Measurements from ENCODE around the gene NR2E1. TPM values are rescaled to one million over a fixed set of nuclear protein-coding genes. Genes with fewer than 3 reads are reported as not detected.

The NR2E1 gene
- total and polyA plus RNA-seq, 2 of the 13 experiments (the other 11 are each of a cell fraction or from before 2014, with no cell fraction given), result not detected

DNA sequence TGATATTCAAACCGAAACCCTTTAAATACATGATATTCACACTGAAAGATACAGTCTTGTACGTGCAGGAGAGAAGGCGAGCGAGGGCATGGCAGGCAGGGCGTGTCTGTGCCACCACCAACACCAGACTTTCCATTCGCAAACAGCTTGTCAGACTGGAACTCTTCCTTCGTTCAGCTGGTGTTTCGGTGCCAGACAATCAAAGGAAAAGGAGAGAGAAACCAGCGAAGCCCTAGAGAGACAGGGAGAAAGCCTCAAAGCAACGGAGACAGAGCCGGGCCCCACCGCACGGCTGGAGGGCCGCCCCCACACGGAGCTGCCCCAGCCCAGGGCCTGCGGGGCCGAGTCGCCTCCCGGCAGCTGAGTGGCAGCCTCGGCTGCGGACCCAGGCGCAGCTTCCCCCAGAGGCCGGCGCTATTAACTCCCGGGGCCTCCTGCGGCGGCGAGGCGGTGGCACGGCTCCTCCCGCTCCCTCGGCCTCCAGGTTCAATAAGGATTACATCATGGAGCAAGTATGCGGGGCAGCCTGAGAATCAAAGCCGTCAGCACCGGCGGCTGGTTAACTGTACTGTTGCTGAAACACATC, 32.1 kb upstream of the NR2E1 start (continued):
- TF ChIP-seq PAXIP1 (CRISPR knock-in tag; conservative IDR thresholded peaks at IDR 0.05), result 0 out of 2 replicates have a peak, but pooled peaks have one; percentile 33
- 0 out of 4 replicates have a peak, but pooled peaks of 1 of the 2 experiments have one; percentile 37 for TF ChIP-seq KLF16 (CRISPR knock-in tag; IDR thresholded peaks at IDR 0.05)
- peak; percentile 59; the same call in 1 of the 2 replicates for TF ChIP-seq ZNF263 (CRISPR knock-in tag; IDR thresholded peaks at IDR 0.05)
- peak; percentile 36; the same call in 1 of the 2 replicates for TF ChIP-seq HOXA3 (CRISPR knock-in tag; IDR thresholded peaks at IDR 0.05)
- TF ChIP-seq BRCA1 (CRISPR knock-in tag; IDR thresholded peaks at IDR 0.05), result no peak
- TF ChIP-seq ISL2 (CRISPR knock-in tag; IDR thresholded peaks at IDR 0.05), result 0 out of 2 replicates have a peak, but pooled peaks have one; percentile 53
- TF ChIP-seq, protein P1, sequence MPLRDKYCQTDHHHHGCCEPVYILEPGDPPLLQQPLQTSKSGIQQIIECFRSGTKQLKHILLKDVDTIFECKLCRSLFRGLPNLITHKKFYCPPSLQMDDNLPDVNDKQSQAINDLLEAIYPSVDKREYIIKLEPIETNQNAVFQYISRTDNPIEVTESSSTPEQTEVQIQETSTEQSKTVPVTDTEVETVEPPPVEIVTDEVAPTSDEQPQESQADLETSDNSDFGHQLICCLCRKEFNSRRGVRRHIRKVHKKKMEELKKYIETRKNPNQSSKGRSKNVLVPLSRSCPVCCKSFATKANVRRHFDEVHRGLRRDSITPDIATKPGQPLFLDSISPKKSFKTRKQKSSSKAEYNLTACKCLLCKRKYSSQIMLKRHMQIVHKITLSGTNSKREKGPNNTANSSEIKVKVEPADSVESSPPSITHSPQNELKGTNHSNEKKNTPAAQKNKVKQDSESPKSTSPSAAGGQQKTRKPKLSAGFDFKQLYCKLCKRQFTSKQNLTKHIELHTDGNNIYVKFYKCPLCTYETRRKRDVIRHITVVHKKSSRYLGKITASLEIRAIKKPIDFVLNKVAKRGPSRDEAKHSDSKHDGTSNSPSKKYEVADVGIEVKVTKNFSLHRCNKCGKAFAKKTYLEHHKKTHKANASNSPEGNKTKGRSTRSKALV (CRISPR knock-in tag; IDR thresholded peaks at IDR 0.05), result peak; percentile 72; the same call in 1 of the 2 replicates
- peak; percentile 24; the same call in 1 of the 2 replicates for TF ChIP-seq PITX1 (CRISPR knock-in tag; IDR thresholded peaks at IDR 0.05)
- TF ChIP-seq FOXA3 (CRISPR knock-in tag; IDR thresholded peaks at IDR 0.05), result peak; percentile 68
- TF ChIP-seq SALL2 (CRISPR knock-in tag; IDR thresholded peaks at IDR 0.05), result no peak
- TF ChIP-seq ZBTB7B (CRISPR knock-in tag; IDR thresholded peaks at IDR 0.05), result peak; percentile 63
- TF ChIP-seq, protein P2, sequence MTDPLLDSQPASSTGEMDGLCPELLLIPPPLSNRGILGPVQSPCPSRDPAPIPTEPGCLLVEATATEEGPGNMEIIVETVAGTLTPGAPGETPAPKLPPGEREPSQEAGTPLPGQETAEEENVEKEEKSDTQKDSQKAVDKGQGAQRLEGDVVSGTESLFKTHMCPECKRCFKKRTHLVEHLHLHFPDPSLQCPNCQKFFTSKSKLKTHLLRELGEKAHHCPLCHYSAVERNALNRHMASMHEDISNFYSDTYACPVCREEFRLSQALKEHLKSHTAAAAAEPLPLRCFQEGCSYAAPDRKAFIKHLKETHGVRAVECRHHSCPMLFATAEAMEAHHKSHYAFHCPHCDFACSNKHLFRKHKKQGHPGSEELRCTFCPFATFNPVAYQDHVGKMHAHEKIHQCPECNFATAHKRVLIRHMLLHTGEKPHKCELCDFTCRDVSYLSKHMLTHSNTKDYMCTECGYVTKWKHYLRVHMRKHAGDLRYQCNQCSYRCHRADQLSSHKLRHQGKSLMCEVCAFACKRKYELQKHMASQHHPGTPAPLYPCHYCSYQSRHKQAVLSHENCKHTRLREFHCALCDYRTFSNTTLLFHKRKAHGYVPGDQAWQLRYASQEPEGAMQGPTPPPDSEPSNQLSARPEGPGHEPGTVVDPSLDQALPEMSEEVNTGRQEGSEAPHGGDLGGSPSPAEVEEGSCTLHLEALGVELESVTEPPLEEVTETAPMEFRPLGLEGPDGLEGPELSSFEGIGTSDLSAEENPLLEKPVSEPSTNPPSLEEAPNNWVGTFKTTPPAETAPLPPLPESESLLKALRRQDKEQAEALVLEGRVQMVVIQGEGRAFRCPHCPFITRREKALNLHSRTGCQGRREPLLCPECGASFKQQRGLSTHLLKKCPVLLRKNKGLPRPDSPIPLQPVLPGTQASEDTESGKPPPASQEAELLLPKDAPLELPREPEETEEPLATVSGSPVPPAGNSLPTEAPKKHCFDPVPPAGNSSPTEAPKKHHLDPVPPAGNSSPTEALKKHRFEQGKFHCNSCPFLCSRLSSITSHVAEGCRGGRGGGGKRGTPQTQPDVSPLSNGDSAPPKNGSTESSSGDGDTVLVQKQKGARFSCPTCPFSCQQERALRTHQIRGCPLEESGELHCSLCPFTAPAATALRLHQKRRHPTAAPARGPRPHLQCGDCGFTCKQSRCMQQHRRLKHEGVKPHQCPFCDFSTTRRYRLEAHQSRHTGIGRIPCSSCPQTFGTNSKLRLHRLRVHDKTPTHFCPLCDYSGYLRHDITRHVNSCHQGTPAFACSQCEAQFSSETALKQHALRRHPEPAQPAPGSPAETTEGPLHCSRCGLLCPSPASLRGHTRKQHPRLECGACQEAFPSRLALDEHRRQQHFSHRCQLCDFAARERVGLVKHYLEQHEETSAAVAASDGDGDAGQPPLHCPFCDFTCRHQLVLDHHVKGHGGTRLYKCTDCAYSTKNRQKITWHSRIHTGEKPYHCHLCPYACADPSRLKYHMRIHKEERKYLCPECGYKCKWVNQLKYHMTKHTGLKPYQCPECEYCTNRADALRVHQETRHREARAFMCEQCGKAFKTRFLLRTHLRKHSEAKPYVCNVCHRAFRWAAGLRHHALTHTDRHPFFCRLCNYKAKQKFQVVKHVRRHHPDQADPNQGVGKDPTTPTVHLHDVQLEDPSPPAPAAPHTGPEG (CRISPR knock-in tag; IDR thresholded peaks at IDR 0.05), result 0 out of 2 replicates have a peak, but pooled peaks have one; percentile 44
- no peak for TF ChIP-seq ZBTB10 (CRISPR knock-in tag; IDR thresholded peaks at IDR 0.05; ENCODE audit: borderline replicate concordance)
